ENCODE data around the gene C2CD3.

DNA sequence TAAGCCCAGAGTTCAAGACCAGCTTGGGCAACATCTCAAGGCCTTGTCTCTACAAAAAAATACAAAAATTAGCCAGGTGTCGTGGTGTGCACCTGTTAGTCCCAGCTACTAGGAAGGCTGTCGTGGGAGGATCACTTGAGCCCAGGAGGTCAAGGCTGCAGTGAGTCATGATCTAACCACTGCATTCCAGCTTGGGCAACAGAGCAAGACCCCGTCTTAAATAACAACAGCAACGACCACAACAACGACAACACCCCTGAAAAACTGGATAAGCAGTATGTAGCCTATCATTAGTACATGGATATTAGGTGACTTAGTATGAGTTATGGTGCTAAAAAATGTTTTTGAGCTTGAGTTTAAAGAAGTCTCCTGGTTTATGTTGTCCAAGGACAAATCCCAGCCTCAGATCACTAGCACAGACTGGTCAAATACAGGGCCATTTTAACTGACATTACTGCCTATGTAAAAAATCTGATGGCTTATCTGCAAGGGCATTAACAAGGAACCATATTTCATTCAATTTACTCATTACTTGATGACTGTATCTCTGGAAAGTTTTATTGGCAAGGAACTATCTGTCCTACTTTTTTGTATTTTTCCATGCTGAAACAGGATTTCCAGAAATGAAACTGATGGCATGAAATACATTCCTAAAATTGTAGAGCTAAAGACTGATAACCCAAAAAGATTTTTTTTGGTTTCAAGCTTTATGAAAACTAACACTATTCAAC, 23.4 kb downstream of the C2CD3 start:
- TF ChIP-seq, protein P1, sequence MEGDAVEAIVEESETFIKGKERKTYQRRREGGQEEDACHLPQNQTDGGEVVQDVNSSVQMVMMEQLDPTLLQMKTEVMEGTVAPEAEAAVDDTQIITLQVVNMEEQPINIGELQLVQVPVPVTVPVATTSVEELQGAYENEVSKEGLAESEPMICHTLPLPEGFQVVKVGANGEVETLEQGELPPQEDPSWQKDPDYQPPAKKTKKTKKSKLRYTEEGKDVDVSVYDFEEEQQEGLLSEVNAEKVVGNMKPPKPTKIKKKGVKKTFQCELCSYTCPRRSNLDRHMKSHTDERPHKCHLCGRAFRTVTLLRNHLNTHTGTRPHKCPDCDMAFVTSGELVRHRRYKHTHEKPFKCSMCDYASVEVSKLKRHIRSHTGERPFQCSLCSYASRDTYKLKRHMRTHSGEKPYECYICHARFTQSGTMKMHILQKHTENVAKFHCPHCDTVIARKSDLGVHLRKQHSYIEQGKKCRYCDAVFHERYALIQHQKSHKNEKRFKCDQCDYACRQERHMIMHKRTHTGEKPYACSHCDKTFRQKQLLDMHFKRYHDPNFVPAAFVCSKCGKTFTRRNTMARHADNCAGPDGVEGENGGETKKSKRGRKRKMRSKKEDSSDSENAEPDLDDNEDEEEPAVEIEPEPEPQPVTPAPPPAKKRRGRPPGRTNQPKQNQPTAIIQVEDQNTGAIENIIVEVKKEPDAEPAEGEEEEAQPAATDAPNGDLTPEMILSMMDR (IDR thresholded peaks at IDR 0.05) = no peak
- TF ChIP-seq POLR2AphosphoS5 (IDR thresholded peaks at IDR 0.05) = no peak

Measured in upper lobe of left lung (tissue), 4 donors.